ENCODE data around the gene RASL10A. TPM values are rescaled to one million over a fixed set of nuclear protein-coding genes. Genes with fewer than 3 reads are reported as not detected.

Gene RASL10A, protein sequence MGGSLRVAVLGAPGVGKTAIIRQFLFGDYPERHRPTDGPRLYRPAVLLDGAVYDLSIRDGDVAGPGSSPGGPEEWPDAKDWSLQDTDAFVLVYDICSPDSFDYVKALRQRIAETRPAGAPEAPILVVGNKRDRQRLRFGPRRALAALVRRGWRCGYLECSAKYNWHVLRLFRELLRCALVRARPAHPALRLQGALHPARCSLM
- polyA plus RNA-seq (2012; ENCODE audit: insufficient read length, low read depth) = 1.7 TPM

DNA sequence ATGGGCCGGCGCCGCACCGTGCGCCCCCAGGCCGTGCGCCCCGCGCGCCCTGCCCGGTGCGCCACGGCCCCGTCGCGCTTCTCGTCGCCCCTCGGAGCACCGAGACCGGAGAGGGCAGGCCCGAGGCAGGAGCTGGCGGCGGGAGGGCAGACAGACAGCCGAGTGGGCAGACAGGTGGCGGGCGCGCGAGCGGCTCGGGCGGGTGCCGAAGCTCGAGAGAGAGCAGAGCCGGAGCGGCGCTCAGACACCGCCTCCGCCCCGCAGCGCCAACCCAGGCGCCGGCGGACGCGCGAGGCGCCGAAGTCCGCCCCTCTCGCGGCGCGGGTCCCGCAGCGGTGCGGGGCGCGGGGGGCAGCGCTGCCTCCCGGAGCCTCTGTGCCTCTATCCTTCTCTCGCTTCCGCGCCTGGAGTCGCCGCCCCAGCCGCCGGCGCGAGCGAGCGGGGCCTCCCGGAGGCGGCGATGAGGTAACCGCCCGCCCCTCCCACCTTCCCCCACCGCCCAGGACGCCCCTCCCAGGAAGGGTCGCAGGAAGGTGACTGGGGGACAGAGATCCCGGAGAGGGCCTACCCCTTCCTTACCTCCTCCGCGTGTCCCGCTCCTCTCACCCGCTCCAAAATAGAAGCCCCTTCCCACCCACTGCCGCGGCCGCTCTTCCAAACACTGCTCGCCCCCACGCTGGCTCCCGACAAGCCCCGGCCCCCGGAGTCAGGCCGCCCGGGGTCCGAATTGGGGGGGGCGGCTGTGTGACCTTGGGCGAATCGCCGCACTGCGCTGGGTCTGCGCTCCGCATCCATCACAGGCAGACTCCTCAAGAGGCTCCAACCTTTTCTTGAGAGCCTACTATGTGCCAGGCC lies at the start of gene RASL10A:
Gene RASL10A (minus strand): TSS at position 412 of the 855 bp plus-strand sequence. CDS start 451 bp downstream, outside the sequence.
- TF ChIP-seq, protein P1, sequence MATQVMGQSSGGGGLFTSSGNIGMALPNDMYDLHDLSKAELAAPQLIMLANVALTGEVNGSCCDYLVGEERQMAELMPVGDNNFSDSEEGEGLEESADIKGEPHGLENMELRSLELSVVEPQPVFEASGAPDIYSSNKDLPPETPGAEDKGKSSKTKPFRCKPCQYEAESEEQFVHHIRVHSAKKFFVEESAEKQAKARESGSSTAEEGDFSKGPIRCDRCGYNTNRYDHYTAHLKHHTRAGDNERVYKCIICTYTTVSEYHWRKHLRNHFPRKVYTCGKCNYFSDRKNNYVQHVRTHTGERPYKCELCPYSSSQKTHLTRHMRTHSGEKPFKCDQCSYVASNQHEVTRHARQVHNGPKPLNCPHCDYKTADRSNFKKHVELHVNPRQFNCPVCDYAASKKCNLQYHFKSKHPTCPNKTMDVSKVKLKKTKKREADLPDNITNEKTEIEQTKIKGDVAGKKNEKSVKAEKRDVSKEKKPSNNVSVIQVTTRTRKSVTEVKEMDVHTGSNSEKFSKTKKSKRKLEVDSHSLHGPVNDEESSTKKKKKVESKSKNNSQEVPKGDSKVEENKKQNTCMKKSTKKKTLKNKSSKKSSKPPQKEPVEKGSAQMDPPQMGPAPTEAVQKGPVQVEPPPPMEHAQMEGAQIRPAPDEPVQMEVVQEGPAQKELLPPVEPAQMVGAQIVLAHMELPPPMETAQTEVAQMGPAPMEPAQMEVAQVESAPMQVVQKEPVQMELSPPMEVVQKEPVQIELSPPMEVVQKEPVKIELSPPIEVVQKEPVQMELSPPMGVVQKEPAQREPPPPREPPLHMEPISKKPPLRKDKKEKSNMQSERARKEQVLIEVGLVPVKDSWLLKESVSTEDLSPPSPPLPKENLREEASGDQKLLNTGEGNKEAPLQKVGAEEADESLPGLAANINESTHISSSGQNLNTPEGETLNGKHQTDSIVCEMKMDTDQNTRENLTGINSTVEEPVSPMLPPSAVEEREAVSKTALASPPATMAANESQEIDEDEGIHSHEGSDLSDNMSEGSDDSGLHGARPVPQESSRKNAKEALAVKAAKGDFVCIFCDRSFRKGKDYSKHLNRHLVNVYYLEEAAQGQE (IDR thresholded peaks at IDR 0.05; ENCODE audit: insufficient read depth in 1 of 2, low read depth in 2 of 2, low read length in 2 of 2) = no peak
- TF ChIP-seq POLR2AphosphoS5 (IDR thresholded peaks at IDR 0.05; ENCODE audit: low read depth, low read length) = no peak
- no peak for TF ChIP-seq TAF1 (IDR thresholded peaks at IDR 0.05; ENCODE audit: borderline replicate concordance, insufficient read depth, low read length)
- TF ChIP-seq SIN3A (IDR thresholded peaks at IDR 0.05; ENCODE audit: borderline replicate concordance, insufficient read depth, low read length) = no peak
- no peak for TF ChIP-seq FOXP2 (optimal IDR thresholded peaks at IDR 0.05; ENCODE audit: borderline replicate concordance, extremely low read depth, extremely low read length, insufficient read depth)

DNA sequence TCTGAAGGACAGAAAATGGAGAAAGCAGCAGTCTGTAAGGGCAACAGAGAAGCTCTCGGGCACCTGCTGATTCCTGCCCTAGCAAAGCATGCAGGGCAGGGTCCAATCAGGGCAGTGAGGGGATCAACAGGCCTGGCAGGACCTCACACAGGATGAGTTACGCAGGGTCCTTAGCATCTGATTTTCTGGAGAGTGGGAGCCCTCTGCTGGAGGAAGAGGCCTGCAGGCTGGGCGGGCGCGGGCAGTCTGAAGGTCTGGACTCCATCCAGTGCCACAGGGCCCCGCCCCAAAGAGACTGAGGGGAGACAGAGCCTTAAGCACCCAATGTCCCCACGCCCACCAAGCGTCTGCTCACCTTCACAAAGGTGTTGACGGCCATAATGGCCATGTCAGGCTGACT lies 44.0 kb upstream of the RASL10A start:
- TF ChIP-seq POLR2AphosphoS5 (IDR thresholded peaks at IDR 0.05; ENCODE audit: low read depth, low read length) = no peak
- TF ChIP-seq, protein P1 (IDR thresholded peaks at IDR 0.05; ENCODE audit: insufficient read depth in 1 of 2, low read depth in 2 of 2, low read length in 2 of 2) = no peak
- no peak for TF ChIP-seq SIN3A (IDR thresholded peaks at IDR 0.05; ENCODE audit: borderline replicate concordance, insufficient read depth, low read length)
- no peak for TF ChIP-seq TAF1 (IDR thresholded peaks at IDR 0.05; ENCODE audit: borderline replicate concordance, insufficient read depth, low read length)
- TF ChIP-seq FOXP2 (optimal IDR thresholded peaks at IDR 0.05; ENCODE audit: borderline replicate concordance, extremely low read depth, extremely low read length, insufficient read depth) = no peak

DNA sequence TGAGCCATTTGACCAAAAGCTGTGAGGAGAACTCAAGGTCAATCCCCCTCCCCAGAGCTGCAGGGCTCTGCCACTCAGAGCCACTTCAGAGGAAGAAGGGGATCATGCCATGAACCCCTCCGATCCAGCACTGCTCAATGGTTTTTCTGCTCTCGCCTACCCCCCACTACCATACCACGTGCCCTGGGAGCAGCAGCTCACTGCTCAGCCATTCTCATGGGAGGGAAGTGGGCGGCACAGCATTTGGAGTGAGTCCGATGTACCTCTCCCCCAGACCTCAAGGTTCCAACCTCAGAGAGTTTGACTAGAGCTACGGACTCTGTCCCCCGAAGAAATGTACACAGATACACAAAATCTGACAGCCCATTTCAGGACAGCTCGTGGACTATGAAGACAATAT lies 38.4 kb upstream of the RASL10A start:
- TF ChIP-seq FOXP2 (optimal IDR thresholded peaks at IDR 0.05; ENCODE audit: borderline replicate concordance, extremely low read depth, extremely low read length, insufficient read depth) (no peak), TAF1 (IDR thresholded peaks at IDR 0.05; ENCODE audit: borderline replicate concordance, insufficient read depth, low read length) (no peak), POLR2AphosphoS5 (IDR thresholded peaks at IDR 0.05; ENCODE audit: low read depth, low read length) (no peak), SIN3A (IDR thresholded peaks at IDR 0.05; ENCODE audit: borderline replicate concordance, insufficient read depth, low read length) (no peak)
- TF ChIP-seq, protein P1 (IDR thresholded peaks at IDR 0.05; ENCODE audit: insufficient read depth in 1 of 2, low read depth in 2 of 2, low read length in 2 of 2) = no peak

DNA sequence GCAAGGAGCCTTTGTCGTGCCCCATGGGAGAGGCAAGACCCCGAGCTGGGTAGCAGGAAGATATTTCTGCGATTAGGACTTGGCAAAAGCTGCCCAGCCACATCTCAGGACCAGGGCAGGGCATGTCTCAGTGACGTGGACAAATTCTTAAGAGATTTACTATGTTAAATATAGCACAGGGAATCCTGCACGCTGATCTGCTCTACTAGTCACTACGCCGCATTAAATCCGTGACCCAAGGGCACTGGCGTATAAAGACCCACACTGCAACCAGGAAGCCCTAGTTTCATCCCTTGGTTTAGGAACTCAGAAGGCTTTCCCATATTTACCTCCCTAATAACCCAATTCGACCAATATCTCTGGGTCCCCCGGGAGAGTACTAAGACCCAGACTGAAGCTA lies 37.8 kb upstream of the RASL10A start:
- TF ChIP-seq POLR2AphosphoS5 (IDR thresholded peaks at IDR 0.05; ENCODE audit: low read depth, low read length) (no peak), SIN3A (IDR thresholded peaks at IDR 0.05; ENCODE audit: borderline replicate concordance, insufficient read depth, low read length) (no peak), TAF1 (IDR thresholded peaks at IDR 0.05; ENCODE audit: borderline replicate concordance, insufficient read depth, low read length) (no peak), FOXP2 (optimal IDR thresholded peaks at IDR 0.05; ENCODE audit: borderline replicate concordance, extremely low read depth, extremely low read length, insufficient read depth) (no peak)
- TF ChIP-seq, protein P1 (IDR thresholded peaks at IDR 0.05; ENCODE audit: insufficient read depth in 1 of 2, low read depth in 2 of 2, low read length in 2 of 2) = no peak

Measured in PFSK-1 (cell line).